GM21825 (cell line): Measurements from ENCODE around the gene LRRC3.
"Not testable (repeated sequence)": the region's sequence is repeated elsewhere in the genome, so short reads cannot be mapped to it uniquely, and the experiment has no call there.

ENCODE experiments used
- ATAC-seq: cut with Tn5 transposase; IDR thresholded peaks from one replicate; pipeline ENCODE4 v1.9.1; 2021; ENCODE audit warnings: mild to moderate bottlenecking, moderate library complexity; ENCODE audit not compliant: unreplicated experiment

LRRC3 gene, protein sequence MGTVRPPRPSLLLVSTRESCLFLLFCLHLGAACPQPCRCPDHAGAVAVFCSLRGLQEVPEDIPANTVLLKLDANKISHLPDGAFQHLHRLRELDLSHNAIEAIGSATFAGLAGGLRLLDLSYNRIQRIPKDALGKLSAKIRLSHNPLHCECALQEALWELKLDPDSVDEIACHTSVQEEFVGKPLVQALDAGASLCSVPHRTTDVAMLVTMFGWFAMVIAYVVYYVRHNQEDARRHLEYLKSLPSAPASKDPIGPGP

DNA sequence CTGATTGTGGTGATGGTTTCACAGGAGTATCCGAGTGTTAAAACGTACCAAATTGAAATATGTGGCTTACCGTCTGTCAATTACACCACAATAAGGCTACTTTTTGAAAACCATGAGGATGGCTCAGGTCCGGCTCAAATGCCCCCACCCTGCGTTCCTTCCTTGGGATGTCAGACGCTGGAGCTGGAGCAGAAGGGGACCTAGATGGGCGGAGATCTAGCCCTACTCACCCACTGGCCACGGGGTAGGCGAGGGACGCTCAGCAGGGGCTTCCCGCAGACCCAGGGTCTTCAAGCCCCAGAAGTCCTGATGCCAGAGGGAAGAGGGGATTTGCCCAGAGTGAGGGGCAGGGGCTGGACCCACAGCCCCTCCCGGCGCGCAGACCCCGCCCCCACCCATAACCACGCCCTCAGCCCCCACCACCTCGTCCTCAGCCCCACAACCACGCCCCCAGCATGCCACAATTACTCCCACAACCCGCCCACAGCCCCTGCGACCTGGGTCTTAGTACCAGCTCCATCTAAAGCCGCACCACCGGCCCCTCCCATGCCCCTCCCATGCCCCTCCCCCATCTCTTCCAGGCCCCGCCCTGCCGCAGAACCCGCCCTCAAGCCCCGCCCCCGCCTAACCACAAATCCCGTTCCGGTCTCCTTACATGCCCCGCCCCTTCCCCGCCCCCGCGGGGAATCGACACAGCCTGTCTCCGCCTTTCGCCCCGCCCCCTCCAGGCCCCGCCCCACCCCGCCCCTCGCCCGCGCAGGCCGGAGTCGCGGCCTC lies at the start of gene LRRC3:
TSS of gene LRRC3 (plus strand) at position 764 of the 777 bp plus-strand sequence. CDS start 1,135 bp downstream, outside the sequence.
- peak; percentile 53 for ATAC-seq

GRCh38 chr21:44405948-44406872 lies 49.1 kb upstream of the LRRC3 start:
- no peak for ATAC-seq

DNA sequence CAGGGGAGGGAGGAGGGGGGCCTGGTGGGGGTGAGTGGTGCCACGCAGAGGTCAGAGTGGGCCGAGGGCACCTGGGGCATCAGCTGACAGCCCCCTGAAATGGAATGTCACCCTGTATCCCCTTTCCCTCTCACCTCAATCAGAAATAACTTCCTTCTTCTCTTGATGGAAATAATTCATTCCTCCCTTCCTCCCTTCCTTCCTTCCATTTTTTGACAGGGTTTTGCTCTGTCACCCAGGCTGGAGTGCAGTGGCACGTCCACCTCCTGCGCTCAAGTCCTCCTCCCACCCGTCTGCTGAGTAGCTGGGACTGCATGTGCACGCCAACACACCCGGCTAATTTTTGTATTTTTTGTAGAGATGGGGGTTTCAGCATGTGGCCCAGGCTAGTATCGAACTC lies 48.4 kb upstream of the LRRC3 start:
- no peak for ATAC-seq

DNA sequence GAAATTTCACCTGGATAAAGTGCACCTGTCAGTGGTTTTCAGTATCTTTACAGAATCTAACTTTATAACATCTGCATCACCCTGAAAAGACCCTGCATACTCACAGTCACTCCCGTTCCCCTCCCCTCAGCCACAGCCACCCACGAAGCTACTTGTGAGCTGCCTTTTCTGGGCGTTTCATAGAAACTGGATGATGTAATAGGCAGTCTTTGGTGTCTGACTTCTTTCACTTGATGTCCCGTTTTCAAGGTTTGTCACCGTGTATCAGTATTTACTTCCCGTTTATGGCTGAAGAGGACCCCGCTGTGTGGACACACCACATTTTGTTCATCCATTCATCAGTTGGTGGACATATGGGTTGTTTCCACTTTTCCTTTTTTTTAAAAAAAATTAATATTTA lies 47.8 kb upstream of the LRRC3 start:
- ATAC-seq, result no peak

GRCh38 chr21:44408226-44408625 lies 47.1 kb upstream of the LRRC3 start:
- ATAC-seq, result no peak

DNA sequence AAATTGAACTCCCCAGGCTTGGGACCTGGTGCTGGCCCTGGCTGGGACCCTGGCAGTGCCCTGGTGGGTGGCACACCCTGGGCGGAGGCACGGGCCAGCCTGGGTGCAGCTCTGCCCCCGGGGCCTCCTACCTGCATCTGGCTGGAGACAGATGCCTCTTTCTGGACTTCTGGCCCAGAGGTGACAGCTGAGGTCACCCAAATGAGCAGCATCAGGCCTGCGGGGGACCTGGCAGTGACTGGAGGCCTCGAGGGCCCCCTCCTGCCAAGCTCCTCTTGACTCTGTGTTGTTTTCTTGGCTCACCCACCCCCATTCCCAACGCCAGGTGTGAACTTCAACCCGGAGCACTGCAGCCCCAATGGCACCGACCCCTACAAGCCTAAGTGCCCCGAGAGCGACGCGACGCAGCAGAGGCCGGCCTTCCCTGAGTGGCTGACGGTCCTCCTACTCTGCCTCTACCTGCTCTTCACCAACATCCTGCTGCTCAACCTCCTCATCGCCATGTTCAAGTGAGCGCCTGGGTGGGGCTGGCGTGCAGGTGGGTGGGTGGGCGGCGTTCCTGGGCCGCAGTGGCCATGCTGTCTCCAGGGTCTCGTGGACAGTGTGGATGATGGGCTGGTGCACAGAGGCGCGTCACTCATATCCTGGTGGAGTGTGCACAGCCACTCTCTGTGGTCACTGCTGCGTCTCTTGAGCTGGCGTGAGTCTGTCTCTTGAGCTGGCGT lies 41.6 kb upstream of the LRRC3 start:
- no peak for ATAC-seq

DNA sequence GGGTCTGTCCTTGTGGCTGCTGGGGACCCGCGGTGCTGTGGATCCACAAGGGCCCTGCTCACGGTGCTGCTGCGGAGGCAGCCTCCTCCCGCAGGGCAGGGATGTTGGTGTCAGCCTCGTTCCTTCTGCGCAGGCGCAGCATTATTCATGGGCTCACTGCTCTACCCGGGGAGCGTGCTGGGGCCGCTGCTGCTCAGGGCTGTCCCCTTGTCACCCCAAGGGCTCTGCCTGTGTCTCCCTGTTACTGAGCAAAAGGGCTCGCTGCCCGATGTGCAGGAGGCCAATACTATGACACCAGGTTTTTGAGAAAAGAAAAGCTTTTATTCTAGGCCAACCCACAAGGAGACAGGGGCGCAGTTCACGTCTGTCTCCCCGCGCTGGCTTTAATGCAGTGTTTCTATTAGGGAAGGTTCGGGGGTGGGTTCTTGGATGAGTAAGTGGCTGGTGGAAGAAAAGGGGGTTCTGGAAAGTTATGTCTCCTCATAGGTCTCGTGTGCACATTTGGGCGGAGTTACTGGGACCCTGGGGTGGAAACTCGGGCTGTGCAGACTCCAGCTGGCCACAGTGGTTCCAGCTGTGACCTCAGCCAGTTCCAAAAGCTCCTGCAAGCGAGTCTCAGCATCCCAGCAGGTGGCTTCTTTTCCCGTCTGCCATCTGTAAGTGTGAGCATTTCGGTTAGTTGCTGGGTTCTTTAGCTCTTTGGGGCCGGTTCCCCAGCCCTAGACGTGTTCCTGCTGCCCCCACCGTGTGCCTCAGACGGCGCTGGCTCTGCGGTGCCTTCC lies 40.8 kb upstream of the LRRC3 start:
- ATAC-seq, result no peak

DNA sequence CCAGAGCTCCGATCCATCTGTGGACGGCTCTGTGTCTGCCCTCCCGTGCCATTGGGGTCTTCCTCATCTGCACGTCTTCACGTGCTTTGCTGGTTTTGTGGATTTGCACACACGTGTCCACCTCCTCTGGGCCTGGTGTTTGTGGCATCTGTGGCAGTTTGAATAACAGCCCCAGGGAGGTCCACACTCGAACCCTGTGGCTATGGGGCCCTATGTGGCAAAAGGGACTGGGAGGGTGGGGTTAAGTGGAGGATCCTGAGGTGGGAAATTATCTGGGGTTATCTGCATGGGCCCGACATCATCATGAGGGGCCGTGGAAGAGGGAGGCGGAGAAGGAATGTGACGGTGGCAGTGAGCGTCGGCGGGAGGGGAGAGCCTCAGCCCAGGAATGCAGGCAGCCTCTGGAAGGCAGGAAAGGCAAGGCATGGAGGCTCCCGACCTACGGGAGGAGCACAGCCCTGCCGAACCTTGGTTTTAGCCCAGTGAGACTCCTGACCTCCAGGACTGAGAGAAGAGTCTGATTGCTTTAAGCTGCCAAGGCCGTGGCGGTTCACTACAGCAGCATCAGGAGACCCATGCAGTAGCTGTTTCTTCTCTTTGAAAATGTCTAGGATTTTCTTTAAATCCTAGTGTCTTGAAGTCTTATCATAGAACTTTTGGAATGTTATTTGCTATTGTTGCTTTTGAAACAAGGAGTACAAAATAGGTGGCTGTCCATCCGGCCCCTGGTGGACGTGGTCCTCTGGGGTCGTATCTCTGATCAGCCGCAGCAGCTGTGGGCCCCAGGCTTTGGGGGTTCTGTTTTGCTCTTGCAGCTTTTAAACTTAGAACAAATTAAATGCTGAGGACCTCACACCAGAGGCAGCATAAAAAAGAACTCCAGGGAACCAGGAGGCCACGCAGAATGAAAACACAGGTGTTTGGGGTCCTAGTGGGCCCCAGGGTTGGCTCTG lies 40.0 kb upstream of the LRRC3 start:
- no peak for ATAC-seq

GRCh38 chr21:44416193-44416592 lies 39.1 kb upstream of the LRRC3 start:
- no peak for ATAC-seq

DNA sequence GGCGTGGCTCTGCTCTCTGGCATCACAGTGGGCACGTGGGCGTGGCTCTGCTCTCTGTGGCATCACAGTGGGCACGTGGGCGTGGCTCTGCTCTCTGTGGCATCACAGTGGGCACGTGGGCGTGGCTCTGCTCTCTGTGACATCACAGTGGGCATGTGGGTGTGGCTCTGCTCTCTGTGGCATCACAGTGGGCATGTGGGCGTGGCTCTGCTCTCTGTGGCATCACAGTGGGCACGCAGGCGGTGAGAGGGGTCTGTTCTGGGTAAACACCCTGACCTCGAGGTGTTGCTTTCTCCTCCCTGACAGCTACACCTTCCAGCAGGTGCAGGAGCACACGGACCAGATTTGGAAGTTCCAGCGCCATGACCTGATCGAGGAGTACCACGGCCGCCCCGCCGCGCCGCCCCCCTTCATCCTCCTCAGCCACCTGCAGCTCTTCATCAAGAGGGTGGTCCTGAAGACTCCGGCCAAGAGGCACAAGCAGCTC lies 37.6 kb upstream of the LRRC3 start:
- ATAC-seq, result not testable (repeated sequence)

DNA sequence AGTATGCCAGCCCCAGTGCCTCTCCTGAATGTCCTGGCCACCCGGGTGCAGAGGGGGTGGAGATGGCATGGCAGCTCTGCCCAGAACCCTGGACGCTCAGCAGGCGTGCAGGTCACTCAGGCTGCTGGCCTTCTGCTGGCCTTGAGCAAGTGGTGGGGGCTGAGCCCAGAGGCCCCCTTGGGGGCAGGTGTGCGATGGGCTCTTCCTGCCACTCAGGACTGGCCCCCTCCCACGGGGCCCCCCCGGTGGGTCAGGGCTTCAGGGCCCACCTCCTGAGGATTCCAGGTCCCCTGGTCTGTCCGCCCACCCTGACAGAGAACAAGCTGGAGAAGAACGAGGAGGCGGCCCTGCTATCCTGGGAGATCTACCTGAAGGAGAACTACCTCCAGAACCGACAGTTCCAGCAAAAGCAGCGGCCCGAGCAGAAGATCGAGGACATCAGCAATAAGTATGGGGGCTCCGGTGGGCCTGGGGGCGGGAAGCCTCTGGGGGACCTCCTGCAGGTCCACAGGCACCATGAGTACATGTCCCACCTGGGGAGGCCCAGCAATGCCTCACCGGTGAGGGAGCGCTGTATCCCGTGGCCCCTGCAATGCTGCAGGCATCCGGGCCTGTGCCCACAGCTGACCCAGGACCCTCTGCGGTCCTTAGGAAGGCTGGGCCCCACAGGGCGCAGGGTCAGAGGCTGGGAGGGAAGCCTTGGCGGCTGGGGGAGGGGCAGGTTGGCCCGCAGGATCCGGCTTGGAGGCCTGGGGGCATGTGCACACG lies 37.0 kb upstream of the LRRC3 start:
- ATAC-seq, result no peak

- no peak for ATAC-seq
Measured at GRCh38 chr21:44418876-44419230, 36.5 kb upstream of the LRRC3 start.

GRCh38 chr21:44419679-44420078 lies 35.6 kb upstream of the LRRC3 start:
- ATAC-seq, result no peak

- no peak for ATAC-seq
Measured at GRCh38 chr21:44420416-44421205, 34.7 kb upstream of the LRRC3 start.

- no peak for ATAC-seq
Measured at GRCh38 chr21:44421901-44422840, 33.1 kb upstream of the LRRC3 start.

DNA sequence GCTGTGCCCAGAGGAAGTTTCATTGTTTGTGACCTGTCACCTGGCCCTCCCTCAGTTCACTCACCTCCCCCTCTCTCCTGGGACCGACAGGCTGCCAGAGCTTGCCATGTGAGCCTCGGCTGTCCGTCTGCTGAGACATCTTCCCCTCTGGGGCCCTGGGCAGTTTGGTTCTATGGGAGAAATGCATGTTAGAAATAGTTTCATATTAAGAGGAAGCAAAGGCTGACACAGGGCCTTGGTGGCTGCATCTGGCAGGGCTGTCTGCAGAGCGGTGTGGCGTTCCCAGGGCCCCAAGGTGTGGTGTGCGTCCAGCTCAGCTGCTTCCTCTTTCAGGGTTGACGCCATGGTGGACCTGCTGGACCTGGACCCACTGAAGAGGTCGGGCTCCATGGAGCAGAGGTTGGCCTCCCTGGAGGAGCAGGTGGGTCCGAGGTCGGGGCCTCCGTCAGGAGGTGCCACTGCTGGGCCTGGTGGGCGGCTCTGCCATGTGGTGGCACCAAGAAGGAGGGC lies 31.9 kb upstream of the LRRC3 start:
- ATAC-seq, result no peak
